ENCODE results near the gene RNF6. TPM values are rescaled to one million over a fixed set of nuclear protein-coding genes. Genes with fewer than 3 reads are reported as not detected.

The RNF6 gene
- total RNA-seq, 1 donor from 2014 or later, result 24.2 TPM

GRCh38 chr13:26236296-26236695 lies 14.2 kb upstream of the RNF6 start:
- no peak for DNase-seq (ENCODE audit: low spot score in 2 of 2, unreplicated experiment in 2 of 2)
- Mint-ChIP-seq H3K9me3 (no peaks in the 10 kb centered on the region), H3K4me3 (no peak overlapping the region), H3K4me1 (no peaks in the 10 kb centered on the region), H3K27me3 (ENCODE audit: low read depth) (peaks cover 27% of the 10 kb centered on the region), H3K27ac (no peak overlapping the region), H3K36me3 (no peaks in the 10 kb centered on the region)
- no peak for TF ChIP-seq CTCF (IDR thresholded peaks at IDR 0.05; ENCODE audit: unreplicated experiment)

- H3K27me3 Mint-ChIP-seq (ENCODE audit: low read depth), result peaks cover 7% of the 10 kb centered on the region
- H3K36me3 Mint-ChIP-seq, result no peaks in the 10 kb centered on the region
- H3K27ac Mint-ChIP-seq, result no peak overlapping the region
- H3K4me1 Mint-ChIP-seq, result no peaks in the 10 kb centered on the region
- no peaks in the 10 kb centered on the region for H3K9me3 Mint-ChIP-seq
- DNase-seq (ENCODE audit: low spot score in 2 of 2, unreplicated experiment in 2 of 2), result no peak
- no peak overlapping the region for H3K4me3 Mint-ChIP-seq
- TF ChIP-seq CTCF (IDR thresholded peaks at IDR 0.05; ENCODE audit: unreplicated experiment), result no peak
Measured at GRCh38 chr13:26230703-26231102, 8.6 kb upstream of the RNF6 start.

DNA sequence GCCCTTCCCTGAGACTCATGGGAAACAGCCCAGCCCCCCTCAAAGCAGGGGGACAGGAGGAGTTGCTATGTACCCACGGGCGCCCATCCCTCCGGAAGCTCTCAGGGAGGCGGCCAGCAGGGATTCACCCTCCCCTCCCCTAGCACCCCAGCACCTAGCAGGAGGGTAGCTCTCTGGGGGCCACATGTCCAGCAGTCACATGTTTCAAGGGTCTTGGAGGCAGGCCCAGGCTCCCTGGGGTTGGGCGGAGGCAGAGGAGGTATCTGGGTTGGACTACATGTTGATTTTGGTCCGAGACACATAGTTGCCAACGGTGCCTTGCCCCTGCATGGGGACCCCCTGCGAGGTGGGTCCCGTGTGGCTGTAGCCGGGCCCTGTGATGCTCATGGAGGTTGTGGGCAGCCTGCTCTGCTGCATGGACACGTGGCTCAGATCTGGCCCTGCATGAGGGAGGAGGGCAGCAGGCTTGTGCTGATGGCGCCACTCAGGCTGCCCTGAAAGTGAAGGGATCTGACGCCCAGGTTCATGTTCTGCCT lies 7.0 kb upstream of the RNF6 start:
- Mint-ChIP-seq H3K27me3 (ENCODE audit: low read depth) (no peaks in the 10 kb centered on the region), H3K4me1 (no peaks in the 10 kb centered on the region), H3K9me3 (no peaks in the 10 kb centered on the region), H3K36me3 (no peaks in the 10 kb centered on the region), H3K27ac (no peak overlapping the region), H3K4me3 (no peak overlapping the region)
- TF ChIP-seq CTCF (IDR thresholded peaks at IDR 0.05; ENCODE audit: unreplicated experiment), result no peak
- no peak for DNase-seq (ENCODE audit: low spot score in 2 of 2, unreplicated experiment in 2 of 2)

GRCh38 chr13:26228096-26228495 lies 6.0 kb upstream of the RNF6 start:
- Mint-ChIP-seq H3K27ac (no peak overlapping the region), H3K27me3 (ENCODE audit: low read depth) (no peaks in the 10 kb centered on the region), H3K36me3 (no peaks in the 10 kb centered on the region), H3K4me1 (peaks cover 4% of the 10 kb centered on the region), H3K9me3 (no peaks in the 10 kb centered on the region), H3K4me3 (no peak overlapping the region)
- DNase-seq (ENCODE audit: low spot score in 2 of 2, unreplicated experiment in 2 of 2), result no peak
- no peak for TF ChIP-seq CTCF (IDR thresholded peaks at IDR 0.05; ENCODE audit: unreplicated experiment)

DNA sequence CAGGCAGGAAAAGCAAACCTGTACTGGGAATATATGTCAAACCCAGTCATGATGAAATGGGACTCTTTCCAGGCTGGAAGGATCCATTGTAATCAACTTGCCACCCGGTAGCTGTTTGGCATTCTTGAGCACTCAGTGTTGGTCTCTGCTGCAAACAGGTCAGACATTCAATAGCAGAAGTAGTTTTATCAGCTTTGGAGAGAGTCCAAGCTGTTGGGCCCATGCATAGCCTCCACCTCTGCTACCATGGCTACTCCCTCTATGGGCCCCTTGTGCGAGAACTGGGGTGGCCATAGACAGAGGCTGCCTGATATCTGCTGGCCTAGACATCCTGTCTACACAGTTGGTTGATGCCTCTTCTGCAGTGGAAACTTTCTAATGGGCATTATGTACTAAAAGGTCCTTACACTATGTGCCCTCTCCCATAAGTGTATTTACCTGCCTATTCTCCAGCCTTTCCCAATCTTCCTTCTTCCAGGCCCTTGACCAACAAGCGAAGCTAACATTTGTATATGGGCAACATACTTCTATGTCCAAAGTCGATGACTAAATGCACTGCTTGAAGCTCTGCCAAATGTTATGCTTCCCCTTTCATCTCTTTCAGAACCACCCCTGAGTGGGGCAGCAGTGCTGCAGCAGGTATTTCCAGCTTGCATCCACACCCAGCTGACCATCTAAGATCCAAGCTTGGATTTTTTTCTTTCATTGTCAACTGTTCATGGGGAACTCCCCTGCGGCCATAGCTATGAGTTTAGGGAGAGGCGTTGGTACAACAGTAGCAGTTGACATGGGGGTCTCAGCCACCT lies 5.3 kb upstream of the RNF6 start:
- H3K4me3 Mint-ChIP-seq, result no peak overlapping the region
- no peaks in the 10 kb centered on the region for H3K36me3 Mint-ChIP-seq
- no peak for TF ChIP-seq CTCF (IDR thresholded peaks at IDR 0.05; ENCODE audit: unreplicated experiment)
- no peaks in the 10 kb centered on the region for H3K9me3 Mint-ChIP-seq
- no peak for DNase-seq (ENCODE audit: low spot score in 2 of 2, unreplicated experiment in 2 of 2)
- no peaks in the 10 kb centered on the region for H3K27me3 Mint-ChIP-seq (ENCODE audit: low read depth)
- no peak overlapping the region for H3K27ac Mint-ChIP-seq
- peaks cover 7% of the 10 kb centered on the region for H3K4me1 Mint-ChIP-seq
